Fibroblast of upper back skin (primary cell): Measurements from ENCODE around the gene DLG2.
"Not testable (repeated sequence)": the region's sequence is repeated elsewhere in the genome, so short reads cannot be mapped to it uniquely, and the experiment has no call there.

Experiments
- DNase-seq: peaks from one replicate; pipeline ENCODE4 v3.0.0-alpha.2; 2013

Gene DLG2

DNA sequence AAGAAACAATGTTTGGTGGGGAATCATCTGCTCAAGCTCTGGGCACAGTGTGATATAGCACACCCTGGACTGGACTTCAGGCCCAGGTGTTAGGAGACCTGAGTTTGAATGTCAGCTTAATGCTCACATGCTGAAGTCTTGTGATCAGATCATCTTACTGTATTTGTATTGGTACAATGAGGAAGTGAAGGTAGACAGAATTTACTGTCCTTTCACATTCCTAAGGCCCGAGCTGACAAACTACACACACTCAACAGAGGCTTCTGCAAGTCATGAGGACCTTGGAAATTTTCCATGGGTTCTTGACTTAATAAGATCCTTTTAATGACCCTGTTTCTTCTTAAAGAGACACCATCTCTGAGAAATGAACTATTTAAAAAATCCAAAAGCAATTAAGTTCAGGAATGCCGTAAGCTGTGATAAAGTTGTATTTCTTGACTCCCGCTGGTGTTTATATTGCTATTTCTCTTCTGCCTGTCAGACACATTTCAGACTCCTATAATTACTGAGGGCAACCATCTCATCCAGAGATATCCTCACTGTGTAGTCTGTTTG is 802.0 kb downstream of the DLG2 start:
- no peak for DNase-seq

DNA sequence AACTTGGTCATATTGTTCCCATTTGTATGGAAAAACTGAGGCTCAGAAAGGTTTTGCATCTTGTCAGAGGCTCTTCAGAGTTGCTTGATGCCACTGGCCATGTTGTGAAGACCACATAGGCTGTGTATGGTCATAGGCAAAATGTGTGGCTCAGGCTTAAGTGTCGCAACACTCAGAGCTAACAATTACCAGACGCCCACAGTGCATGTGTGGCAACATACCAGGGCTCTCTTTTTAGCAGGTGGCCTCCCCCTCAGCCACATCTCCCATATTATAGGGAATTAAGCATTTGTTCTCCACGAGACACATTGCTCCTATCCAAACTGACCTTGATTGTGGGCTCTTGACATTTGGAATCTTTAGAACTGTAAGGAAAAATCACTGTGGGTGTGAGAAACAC is 802.5 kb downstream of the DLG2 start:
- DNase-seq = no peak

DNA sequence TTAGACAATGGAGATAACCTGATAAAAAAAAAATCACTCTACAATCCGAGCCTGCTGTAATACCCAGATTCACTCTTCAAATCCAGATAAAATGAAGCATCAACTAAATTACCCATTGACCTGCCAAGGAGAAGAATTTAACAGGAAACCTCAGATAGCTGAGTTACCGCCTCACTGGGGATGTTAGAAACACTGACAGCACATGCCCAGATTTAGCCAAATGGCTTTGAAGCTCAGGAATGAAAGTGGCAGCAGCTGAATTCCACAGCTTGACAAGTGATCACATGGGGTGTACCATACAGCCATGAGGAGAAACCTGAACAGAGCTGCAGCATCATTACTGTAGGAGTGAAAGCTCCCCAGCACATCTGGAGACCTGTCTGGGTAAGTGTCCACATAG is 807.6 kb downstream of the DLG2 start:
- DNase-seq = peak; percentile 17

DNA sequence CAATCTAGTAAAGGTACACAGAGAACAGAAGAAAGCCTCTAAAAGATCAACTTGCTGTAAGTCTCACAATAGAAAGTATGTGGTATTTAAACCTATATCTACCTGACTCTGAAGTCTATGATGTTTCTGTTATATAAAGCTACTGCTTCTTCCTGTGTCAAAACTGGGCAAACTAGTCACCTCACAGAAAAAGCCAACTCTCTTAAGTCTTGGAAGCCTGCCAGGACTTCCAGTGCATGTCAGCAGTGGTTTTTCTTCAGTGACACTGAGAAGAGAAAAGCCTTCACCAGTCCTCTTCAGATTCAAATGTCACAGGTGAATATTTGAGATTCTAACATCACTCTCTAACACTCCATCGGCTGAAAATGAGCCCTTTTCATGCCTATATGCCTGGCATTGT is 808.0 kb downstream of the DLG2 start:
- DNase-seq = peak; percentile 20

DNA sequence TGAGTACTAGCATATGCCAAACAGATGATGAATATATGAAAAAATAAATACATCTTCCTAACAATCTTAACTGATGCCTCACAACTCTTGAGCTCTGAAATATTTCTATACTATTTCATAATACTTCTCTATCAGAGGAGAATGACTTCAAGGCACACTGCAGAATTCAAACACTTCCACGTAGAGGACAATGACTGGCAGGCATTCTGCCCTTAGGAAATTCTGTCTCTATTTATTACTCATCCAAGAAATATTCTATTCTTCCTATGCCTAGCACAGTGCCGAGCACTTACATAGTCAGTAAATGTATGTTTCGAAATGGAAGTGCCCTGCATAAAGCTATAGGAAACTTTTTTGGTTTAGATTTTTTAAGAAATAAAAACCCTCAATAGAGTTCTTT is 809.1 kb downstream of the DLG2 start:
- peak; percentile 76 for DNase-seq

DNA sequence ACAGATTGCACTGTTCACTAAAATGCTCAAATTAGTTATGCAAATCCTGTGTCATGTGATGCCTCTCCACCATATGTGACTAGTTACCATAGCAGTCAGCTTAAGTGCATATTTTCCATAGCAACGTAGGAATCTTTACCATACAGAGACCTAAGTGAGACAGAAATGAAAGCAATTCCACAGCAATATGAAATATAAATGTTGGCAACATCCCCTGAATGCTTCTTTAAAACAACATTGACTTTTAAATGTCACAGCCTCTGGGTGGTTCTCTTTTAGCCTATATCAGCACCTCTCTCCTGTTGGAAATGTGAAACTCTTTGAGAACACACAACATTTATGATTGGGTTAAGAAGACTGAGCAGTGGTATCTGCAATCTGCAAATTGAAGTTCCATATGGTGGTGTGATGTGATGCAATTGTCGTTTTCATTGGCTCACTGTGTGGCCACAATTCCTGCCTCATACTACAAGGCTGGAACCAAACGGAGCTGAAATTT is 814.6 kb downstream of the DLG2 start:
- DNase-seq = peak; percentile 81

DNA sequence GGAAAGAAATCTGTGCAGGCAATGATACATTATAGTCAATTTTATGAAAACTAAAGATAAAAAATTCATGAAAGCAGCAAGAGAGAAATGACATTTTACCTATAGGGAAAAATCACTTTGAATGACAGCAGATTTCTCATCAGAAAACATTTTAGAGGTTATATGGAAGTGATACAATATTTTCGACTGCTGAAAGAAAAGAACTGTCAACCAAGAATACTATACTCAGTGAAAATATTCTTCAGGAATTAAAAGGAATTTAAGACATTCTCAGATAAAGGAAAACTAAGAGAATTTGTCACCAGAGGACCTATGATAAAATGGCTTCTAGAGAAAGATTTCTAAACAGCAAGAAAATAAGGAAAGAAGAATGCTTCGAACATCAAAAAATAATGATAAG is 820.8 kb downstream of the DLG2 start:
- no peak for DNase-seq

DNA sequence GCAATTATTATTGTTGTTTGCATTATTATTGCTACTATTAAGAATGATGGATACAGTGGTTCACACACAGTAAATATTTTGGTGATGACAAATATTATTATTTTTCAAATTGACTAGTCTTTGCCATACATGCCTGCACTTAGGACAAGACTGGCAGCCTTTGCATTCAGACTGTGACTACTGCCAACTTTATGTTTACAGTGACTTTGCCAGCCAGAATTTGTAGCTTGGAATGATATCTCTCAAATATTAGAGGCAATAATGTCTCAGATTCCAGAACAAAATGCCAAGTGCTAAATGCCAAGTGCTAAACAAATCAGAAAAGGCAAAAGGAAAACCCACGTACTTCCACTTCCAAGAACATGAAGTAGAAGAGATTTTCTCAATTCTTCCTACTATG is 823.1 kb downstream of the DLG2 start:
- DNase-seq = no peak

DNA sequence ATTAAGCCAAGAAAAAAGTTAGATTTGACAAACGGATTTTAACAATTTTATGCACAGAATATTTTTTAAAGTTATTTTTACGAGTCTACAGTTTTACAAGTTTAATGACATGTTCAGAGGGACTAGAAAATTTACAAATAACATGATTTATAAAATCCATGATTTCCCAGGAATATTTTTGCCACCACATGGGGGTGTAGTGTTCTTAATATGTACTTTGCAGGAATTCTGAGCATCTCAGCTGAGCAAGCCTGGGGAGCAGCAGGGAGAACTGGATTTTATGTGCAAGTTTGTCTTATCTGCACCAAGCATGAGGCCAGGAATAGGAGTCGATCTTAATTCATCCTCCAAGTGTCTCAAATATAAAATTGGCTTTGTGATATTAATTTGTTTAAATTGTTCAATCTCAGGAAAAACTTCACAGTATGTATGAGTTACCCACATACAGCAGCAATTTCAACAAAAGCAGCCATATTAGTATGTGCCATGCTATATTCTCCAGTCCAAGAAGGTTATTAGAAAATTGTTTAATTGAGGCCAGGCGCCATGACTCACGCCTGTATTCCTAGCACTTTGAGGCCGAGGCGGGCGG is 826.3 kb downstream of the DLG2 start:
- DNase-seq = peak; percentile 68

DNA sequence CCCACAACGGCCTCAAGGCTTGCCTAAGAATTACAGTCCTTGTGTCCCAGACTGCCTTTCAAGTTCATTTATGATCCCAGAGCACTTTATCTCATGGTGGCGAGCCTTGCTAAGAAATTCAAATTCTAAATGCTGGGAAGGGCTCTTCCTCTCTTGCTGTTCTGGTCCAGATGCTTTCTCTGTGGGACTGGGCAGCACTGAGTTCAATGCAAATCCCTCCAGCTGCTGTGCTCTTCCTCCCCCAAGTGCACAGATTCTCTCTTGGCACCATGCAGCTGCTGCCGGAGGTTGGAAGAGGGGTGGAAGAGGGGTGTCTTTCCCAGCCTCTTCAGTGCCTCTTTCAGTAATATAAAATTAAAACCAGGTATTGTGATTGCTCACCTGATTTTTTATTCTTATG is 828.0 kb downstream of the DLG2 start:
- no peak for DNase-seq

DNA sequence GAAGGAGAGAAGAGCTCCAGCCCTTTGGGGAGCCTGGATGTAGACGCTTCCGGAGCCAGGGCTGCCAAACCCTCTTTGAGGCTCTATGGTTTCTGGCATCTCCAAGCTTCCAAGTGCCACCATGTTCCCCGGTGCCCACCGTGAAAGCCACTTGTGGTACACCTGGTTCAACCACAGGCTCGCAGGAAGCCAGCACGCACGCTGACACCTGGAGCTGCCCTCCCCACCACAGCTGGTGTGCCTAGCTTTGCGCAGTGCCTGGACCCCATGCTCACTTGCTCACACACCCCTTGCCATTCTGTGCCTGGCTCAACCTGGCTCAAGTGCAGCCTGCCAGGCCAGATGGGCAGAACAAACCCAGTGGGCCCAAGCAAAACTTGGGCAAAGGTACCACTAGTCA is 831.4 kb downstream of the DLG2 start:
- no peak for DNase-seq

DNA sequence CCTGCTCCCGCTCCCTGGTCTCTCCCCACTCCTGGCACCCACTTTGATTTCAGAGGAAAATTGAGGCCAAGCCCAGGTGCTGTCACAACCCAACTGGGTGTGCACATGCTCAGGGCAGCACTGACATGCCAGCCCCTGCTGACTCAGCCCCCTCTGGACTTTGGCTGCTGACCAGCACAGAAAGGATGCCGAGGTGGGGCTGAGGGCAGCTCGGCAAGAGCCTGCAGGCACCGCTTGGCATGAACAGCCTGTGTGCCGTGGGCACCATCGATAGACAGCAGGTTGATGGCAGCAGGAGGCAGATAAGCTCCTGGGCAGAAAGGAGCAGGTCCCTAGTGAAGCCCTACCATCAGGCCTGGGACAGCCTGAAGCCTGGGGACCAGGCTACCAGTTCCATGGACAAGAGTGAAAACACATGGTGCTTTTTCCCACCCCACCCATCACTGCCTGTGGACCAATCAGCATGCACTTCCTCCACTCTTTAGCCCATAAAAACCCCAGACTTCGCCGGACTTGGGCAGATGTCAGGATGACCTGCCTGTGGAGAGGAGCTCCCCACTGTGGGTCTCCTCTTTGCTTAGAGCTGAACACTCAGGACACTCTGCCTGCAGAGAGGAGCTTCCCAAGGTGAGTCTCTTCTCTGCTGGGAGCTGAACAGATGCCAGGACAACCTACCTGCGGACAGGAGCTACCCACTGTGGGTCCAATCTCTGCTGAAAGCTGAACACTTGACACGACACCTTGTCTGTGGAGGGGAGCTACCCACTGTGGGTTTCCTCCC is 832.3 kb downstream of the DLG2 start:
- no peak for DNase-seq

DNA sequence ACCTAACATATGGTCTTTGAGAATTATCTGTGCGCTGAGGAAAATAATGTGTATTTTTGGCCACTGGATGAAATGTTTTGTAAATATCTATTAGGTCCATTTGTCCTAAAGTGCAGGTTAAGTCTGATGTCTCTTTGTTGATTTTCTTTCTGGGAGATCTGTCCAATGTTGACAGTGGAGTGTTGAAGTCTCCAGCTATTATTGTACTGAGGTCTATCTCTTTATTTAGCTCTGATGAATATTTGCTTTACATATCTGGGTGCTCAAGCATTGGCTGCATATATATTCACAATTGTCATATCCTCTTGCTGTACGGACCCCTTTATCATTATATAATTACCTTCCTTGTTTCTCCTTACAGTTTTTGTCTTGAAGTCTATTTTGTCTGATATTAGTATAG is 833.8 kb downstream of the DLG2 start:
- no peak for DNase-seq

DNA sequence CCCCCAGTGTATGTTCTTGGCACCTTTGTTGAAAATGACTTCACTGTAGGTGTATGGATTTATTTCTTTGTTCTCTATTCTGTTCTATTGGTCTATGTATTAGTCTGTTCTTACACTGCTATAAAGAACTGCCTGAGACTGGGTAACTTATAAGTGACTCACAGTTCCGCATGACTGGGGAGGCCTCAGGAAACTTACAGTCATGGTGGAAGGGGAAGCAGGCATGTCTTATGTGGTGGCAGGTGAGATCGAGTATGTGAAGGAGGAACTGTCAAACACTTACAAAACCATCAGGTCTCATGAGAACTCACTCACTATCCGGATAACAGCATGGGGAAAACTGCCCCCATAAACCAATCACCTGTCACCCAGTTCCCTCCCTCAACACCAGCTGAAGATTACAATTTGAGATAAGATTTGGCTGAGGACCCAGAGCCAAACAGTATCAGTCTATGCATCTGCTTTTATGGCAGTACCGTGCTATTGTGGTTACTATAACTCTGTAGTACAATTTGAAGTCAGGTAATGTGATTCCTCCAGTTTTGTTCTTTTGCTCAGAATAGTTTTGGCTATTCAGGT is 836.2 kb downstream of the DLG2 start:
- DNase-seq = no peak

DNA sequence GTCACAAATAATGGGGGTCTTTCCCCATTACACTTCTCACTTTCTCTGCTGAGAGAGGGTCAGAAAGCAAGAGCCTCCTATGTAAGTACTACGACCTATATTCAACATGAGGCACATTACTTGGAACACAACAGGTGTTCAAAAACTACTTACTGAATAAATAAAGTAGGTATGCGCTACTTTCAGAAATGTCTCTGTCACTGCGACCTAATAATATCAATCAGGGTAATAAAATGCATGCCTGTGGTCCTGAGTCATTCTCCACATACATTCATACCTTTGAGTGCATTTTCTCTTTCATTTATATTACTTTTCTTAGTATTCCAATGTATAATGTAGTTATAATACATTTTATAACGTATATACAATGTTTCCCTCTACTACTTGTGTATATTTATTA is 838.9 kb downstream of the DLG2 start:
- DNase-seq = peak; percentile 14

DNA sequence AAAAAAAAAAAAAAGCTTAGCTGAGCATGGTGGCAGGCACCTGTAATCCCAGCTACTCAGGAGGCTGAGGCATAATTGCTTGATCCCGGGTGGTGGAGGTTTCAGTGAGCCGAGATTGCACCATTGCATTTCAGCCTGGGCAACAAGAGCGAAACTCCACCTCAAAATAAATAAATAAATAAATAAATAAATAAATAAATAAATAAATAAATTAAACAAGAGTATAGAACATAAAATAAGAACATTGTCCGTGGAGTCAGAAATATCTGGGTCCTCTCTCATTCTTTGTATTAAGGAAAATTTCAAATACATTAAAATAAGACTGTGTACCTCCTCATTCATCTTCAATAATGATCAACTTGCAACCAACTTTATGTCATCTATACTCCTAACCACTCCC is 843.0 kb downstream of the DLG2 start:
- DNase-seq = not testable (repeated sequence)

DNA sequence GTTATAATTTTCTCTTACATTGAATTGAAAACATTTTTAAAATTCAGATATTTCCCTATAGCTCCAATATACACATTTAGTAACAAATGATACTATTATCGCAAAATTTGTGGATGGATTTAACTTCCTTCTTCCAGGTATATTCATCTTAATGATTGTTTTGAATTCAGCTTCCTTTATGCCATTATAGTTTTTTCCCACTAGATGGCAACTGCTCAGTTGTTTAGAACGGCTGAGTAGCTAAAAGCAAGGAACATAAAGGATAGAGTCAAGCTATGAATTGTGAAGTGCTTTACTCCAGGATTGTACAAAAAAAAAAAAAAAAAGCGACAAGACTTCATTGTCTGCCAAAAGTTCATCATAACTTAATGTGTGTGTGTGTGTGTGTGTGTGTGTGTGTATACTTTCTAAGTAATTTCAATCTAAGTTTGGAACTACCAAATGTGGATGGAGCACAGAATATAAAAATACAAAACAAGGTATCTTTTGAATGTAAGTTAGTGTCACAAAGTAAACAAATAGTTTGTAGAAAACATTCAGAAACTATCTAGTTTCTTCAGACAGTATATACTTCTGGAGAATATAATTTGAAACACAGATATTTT is 846.4 kb downstream of the DLG2 start:
- DNase-seq = peak; percentile 39

DNA sequence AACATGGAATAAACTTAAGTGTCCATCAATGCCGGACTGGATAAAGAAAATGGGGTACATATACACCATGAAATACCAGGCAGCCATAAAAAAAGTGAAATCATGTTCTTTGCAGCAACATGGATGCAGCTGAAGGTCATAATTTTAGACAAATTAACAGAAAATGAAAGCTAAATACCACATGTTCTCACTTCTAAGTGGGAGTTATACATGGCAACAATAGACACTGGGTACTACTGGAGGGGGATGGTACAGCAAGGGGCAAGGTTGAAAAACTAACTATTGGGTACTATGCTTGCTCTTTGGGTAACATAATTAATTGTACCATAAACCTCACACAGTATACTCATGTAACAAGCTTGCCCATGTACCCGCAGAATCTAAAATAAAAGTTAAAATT is 851.6 kb downstream of the DLG2 start:
- DNase-seq = no peak

DNA sequence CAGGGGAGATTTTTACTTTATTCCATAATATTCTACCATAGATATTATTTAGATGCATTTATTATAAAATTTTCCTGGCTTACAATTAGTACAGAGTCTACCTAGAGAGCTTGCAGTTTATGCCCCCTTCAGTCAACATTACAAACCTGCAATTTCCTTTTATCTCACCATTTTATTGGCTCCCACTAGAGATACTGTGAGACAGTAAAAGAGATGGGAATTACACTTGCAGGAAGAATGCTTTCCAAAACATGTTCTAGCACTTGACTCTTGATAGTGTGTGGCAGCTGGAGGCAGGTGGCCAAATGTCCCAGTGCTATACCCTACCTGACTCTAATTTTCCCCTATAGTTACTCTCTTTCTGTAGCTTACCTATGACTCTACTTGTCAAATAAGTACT is 863.2 kb downstream of the DLG2 start:
- no peak for DNase-seq

DNA sequence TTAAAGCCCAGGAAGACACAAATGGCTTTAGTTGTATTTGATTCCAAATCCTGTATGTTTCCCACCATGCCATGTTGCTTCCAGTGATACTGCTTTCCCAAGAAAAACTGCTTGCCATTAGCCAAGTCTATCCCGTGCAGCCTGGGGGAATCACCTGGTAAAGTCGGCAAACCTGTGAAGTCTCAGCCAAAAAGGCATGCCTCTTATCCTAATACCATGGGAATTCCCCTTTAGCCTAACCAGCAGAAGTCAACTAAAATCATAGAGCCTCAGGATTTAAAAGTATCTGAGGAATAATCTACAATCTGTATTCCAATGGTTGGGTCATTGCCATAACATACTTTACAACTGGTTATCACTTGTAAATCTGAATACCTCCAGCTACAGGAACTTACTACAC is 869.4 kb downstream of the DLG2 start:
- DNase-seq = no peak

DNA sequence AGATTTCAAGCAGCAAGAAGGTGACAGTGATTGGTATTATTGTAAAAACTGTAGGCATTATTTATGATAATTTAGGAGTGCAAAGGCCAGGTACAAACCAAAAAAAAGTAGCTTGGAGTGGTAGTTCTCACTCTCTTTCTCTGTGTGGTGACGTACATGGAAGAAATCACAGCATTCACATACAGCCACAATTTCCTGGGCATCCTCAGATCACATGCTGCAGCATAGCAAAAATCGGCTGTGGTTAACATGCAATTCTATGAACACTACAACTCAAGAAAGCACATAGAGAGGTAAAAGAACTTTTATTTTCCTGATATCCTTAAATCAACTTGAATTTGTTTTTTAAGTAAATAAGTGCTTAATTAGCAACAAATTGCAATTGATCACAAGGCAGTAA is 875.8 kb downstream of the DLG2 start:
- no peak for DNase-seq

DNA sequence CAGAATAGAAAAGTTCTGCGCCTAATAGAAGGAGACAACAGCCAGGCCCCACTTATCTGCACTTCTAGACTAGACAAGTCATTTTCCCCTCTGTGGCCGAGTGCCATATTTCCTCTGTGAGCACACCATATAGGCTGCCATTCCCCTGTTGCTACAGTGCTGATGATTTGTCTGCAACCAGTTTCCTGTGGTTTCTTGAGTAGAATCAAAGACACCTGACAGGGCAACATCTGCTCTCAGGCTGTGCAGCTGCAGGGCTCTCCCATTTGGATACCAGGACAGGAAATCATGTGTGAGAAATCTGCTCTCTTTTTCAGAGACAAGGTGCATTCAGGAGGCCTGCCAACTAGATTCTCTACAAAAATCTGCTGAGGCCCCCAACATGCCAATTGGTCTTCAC is 879.3 kb downstream of the DLG2 start:
- peak; percentile 4 for DNase-seq

DNA sequence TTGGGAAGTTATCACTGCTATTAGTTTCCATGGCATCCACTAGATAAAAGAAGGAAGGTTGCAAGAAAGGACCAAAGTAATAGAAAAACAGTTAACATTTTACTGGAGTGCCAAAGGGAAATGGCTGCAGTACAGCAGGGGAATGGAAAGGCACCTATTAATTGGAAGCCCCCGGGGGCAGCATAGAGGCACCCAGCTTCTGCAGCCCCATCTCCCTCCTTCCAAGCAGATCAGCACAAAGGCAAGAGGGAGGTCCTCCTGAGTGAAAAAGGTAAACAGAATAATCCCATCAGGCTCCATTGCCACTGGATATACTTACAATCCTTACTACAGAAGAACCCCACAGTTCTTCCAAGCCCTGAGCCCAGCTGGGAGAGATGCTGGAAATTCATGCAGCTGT is 887.1 kb downstream of the DLG2 start:
- no peak for DNase-seq

DNA sequence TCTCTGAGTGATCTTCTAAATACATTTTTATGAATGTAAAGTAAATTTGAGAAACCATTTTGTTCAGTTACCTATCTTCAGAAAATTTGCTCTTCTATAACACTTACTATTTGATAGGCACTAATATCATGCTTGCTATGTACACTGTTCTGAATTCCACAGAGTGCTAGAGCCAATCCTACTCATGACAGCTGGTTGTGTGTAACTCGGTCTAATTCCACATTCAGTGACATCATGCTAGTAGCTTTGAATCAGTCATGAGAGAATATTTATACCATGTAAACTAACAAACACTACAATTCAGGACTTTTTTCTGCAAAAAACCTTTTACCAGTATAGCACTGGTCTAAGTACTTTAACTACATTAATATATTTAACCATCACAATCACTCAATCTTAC is 902.9 kb downstream of the DLG2 start:
- no peak for DNase-seq
